Gastroesophageal sphincter (tissue), 3 donors: ENCODE results near the gene TMEM60.

Source experiments
- CTCF ChIP-seq, 4 experiments: fragments of 200-600 bp in 2 of 4; fragments of 450-650 bp in 2 of 4; sonication (generic) in 1 of 4; IDR thresholded peaks; one replicate each; pipeline ENCODE4 v1.5.1; 2017 to 2019; ENCODE audit warnings: antibody characterized with exemption in 4 of 4, mild to moderate bottlenecking in 2 of 4, moderate library complexity in 2 of 4
- POLR2A ChIP-seq, 2 donors: fragments of 450-650 bp; IDR thresholded peaks; one replicate each; pipeline ENCODE4 v1.6.1; 2017; ENCODE audit warnings: antibody characterized with exemption in 2 of 2, mild to moderate bottlenecking in 2 of 2, moderate library complexity in 1 of 2

GRCh38 chr7:77782383-77782782 is 15.9 kb downstream of the TMEM60 start:
- TF ChIP-seq POLR2A (IDR thresholded peaks at IDR 0.05) (no peak), CTCF (IDR thresholded peaks at IDR 0.05) (no peak)
